GM06990 (cell line): ENCODE data around the gene GRB7.

Source experiments
- DNase-seq: peaks from one replicate; pipeline ENCODE4 v3.0.0-alpha.2; 2011; ENCODE audit not compliant: insufficient read length; ENCODE audit errors: extremely low read depth
- H3K27me3 ChIP-seq: replicated peaks from 2 replicates; pipeline ENCODE4 v1.6.0; 2011; ENCODE audit warnings: low read length; ENCODE audit not compliant: control insufficient read depth, insufficient read depth
- H3K36me3 ChIP-seq: 2 replicates; pipeline ENCODE4 v1.5.1; 2011; ENCODE audit warnings: low read length; ENCODE audit not compliant: control insufficient read depth, insufficient read depth
- H3K4me3 ChIP-seq: replicated peaks from 2 replicates; pipeline ENCODE4 v1.5.1; 2011; ENCODE audit warnings: low read depth, mild to moderate bottlenecking, control low read depth, low read length
- CTCF ChIP-seq: IDR thresholded peaks from 2 replicates; pipeline ENCODE4 v1.5.1; 2011; ENCODE audit warnings: low read length, control low read depth, mild to moderate bottlenecking, inconsistent platforms; ENCODE audit not compliant: insufficient read depth, poor library complexity, severe bottlenecking

Gene GRB7

GRCh38 chr17:39793301-39793872, 55.6 kb downstream of the GRB7 start:
- peaks cover 10% of the 10 kb centered on the region for H3K36me3 ChIP-seq
- no peak for TF ChIP-seq CTCF
- H3K27me3 ChIP-seq: no peaks in the 10 kb centered on the region
- DNase-seq: no peak
- H3K4me3 ChIP-seq: peak overlapping the region; percentile 19; the same call in 1 of the 2 replicates

GRCh38 chr17:39794249-39794970, 56.7 kb downstream of the GRB7 start:
- H3K27me3 ChIP-seq: no peaks in the 10 kb centered on the region
- H3K36me3 ChIP-seq: peaks cover 7% of the 10 kb centered on the region
- TF ChIP-seq CTCF: no peak
- 0 out of 2 replicates have a peak overlapping the region, but pooled peaks have one; percentile 8 for H3K4me3 ChIP-seq
- DNase-seq: peak; percentile 72
